K562 treated with DMSO at 1 percent for 12 hours (cell line): ENCODE measurements around the gene NSG2. TPM values are rescaled to one million over a fixed set of nuclear protein-coding genes. Genes with fewer than 3 reads are reported as not detected.

Experiments
- total RNA-seq: library from RNA; unstranded; fragments of 300-600 nt; gene quantifications from 2 replicates; pipeline ENCODE4 v1.2.3, GENCODE V29; 2022; ENCODE audit not compliant: insufficient read depth

NSG2 gene
- not detected in 2 replicates for total RNA-seq

DNA sequence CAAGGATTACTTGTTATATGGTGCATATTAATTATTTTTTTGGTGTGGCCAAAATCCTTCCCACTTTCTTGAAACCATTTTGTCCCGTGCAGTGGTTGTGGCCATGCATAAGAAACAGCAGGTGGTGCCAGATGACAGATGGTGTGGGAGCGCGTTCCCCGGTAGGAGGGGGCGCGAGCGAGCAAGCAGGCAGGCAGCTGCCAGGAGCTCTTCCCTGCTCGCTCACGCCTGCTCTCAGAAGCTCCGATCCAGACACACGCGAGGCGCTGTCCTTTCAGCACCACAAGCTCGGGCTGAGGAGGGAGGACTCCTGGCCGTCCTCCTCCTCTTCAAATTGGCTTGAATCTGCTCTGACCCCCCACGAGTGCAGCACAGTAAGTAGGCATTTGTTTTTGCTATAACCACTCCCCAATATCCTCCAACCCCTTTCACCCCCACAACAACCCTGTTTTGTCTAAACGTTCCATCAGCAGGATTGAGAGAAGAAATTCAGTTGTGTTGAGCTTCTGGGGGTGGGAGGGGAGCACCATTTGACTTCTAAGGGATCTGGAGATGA lies at the start of gene NSG2:
NSG2 (plus strand) TSS at position 237 of the 556 bp plus-strand sequence. CDS start 1,050 bp downstream, outside the sequence.

Other genes with a start within 250 kb of the NSG2 start
- 1.2 and 24.2 TPM in 2 replicates for gene CPEB4, start 157.4 kb upstream of the NSG2 start, total RNA-seq
- not detected in 2 replicates for gene C5orf47, start 56.5 kb upstream of the NSG2 start, total RNA-seq